ENCODE results near the gene ARL8B. TPM values are rescaled to one million over a fixed set of nuclear protein-coding genes. Genes with fewer than 3 reads are reported as not detected.

The ARL8B gene
- total and polyA plus RNA-seq, 2 donors (not counting 1 experiment from before 2014, with no cell fraction given): 74.8 to 98.4 TPM

DNA sequence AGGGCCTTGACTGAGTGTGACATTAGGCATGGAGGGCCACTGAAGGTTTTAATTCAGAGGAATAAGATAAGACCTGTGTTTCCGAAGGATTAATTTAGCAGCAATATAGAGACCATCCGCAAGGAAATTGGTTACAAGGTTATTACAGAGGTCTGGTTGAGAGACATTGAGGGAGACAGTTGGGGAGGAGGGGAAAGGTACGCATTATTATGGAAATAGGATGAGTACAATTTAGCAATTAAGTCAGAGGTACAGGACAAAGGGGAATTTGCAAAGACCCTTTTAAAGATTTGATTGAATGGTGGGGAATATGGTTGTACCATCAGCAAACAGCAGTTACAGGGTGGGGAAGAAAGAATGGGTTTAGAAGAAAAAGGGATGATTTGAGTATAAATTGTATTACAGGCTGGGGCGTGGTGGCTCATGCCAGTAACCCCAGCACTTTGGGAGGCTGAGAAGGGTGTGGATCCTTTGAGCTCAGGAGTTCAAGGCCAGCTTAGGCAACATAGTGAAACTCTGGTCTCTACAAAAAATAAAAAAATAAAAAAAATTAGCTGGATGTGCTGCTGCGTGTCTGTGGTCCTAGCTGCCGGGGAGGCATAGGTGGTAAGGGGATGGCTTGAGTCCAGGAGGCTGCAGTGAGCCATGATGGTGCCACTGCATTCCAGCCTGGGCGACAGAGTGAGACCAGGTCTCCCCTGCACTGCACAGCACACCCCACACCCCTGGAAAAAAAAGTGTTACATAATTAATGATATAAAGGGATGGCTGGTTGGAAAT is 11.3 kb downstream of the ARL8B start:
- no peak for TF ChIP-seq EZH2 (IDR thresholded peaks at IDR 0.05; ENCODE audit: low read length, missing control alignments)
- TF ChIP-seq, protein P1, sequence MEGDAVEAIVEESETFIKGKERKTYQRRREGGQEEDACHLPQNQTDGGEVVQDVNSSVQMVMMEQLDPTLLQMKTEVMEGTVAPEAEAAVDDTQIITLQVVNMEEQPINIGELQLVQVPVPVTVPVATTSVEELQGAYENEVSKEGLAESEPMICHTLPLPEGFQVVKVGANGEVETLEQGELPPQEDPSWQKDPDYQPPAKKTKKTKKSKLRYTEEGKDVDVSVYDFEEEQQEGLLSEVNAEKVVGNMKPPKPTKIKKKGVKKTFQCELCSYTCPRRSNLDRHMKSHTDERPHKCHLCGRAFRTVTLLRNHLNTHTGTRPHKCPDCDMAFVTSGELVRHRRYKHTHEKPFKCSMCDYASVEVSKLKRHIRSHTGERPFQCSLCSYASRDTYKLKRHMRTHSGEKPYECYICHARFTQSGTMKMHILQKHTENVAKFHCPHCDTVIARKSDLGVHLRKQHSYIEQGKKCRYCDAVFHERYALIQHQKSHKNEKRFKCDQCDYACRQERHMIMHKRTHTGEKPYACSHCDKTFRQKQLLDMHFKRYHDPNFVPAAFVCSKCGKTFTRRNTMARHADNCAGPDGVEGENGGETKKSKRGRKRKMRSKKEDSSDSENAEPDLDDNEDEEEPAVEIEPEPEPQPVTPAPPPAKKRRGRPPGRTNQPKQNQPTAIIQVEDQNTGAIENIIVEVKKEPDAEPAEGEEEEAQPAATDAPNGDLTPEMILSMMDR (conservative IDR thresholded peaks at IDR 0.05 in 1 of 2, IDR thresholded peaks at IDR 0.05 in 1 of 2; ENCODE audit: low read depth in 1 of 2, low read length in 2 of 2): no peak
- Histone ChIP-seq H3K9ac (ENCODE audit: insufficient read depth, low read length) (no peak overlapping the region), H3K4me1 (ENCODE audit: control insufficient read depth, extremely low read depth, insufficient read depth, low read length) (peaks cover 6% of the 10 kb centered on the region), H3K4me2 (ENCODE audit: extremely low read depth, insufficient read depth, low read length) (no peak overlapping the region), H2AFZ (ENCODE audit: low read length) (no peak overlapping the region), H3K4me3 (replicated peaks in 1 of 4; ENCODE audit: control extremely low read depth in 1 of 4, insufficient read depth in 1 of 4, low read depth in 3 of 4, low read length in 4 of 4) (no peak overlapping the region), H3K27ac (ENCODE audit: insufficient read depth, low read length) (no peak overlapping the region), H3K36me3 (ENCODE audit: control insufficient read depth, insufficient read depth, low read length) (no peaks in the 10 kb centered on the region), H4K20me1 (ENCODE audit: control insufficient read depth, extremely low read depth, insufficient read depth, low read length) (peaks cover 2% of the 10 kb centered on the region), H3K27me3 (ENCODE audit: control insufficient read depth, insufficient read depth, low read length) (no peaks in the 10 kb centered on the region), H3K79me2 (ENCODE audit: control insufficient read depth, insufficient read depth, low read length) (peaks cover 85% of the 10 kb centered on the region), H3K9me3 (ENCODE audit: control insufficient read depth, insufficient read depth, low read depth, low read length) (no peaks in the 10 kb centered on the region)
- DNase-seq (ENCODE audit: low read depth in 2 of 2): no peak

DNA sequence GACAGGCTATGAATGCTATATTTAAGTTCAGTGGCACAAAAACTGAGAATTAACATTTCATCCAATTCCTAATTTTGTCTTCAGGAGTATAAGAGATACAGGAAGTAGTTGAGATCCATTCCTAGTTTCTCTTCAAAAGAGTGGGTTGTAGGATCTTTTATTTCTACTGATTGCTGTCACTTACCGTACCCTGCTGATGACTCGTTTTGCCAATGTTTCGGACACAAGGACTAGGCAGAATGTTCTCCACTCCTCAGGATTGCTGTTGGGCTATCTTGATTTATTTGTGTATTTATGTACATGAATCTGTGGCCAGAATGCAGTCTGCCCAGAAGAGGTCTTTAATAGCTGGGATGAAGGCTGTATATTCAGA is 11.9 kb downstream of the ARL8B start:
- no peaks in the 10 kb centered on the region for H3K9me3 ChIP-seq (ENCODE audit: control insufficient read depth, insufficient read depth, low read depth, low read length)
- no peak overlapping the region for H3K27ac ChIP-seq (ENCODE audit: insufficient read depth, low read length)
- no peak overlapping the region for H3K4me3 ChIP-seq (replicated peaks in 1 of 4; ENCODE audit: control extremely low read depth in 1 of 4, insufficient read depth in 1 of 4, low read depth in 3 of 4, low read length in 4 of 4)
- H2AFZ ChIP-seq (ENCODE audit: low read length): no peak overlapping the region
- no peaks in the 10 kb centered on the region for H3K36me3 ChIP-seq (ENCODE audit: control insufficient read depth, insufficient read depth, low read length)
- peaks cover 86% of the 10 kb centered on the region for H3K79me2 ChIP-seq (ENCODE audit: control insufficient read depth, insufficient read depth, low read length)
- TF ChIP-seq, protein P1 (conservative IDR thresholded peaks at IDR 0.05 in 1 of 2, IDR thresholded peaks at IDR 0.05 in 1 of 2; ENCODE audit: low read depth in 1 of 2, low read length in 2 of 2): no peak
- TF ChIP-seq EZH2 (IDR thresholded peaks at IDR 0.05; ENCODE audit: low read length, missing control alignments): no peak
- no peaks in the 10 kb centered on the region for H3K27me3 ChIP-seq (ENCODE audit: control insufficient read depth, insufficient read depth, low read length)
- no peak overlapping the region for H3K9ac ChIP-seq (ENCODE audit: insufficient read depth, low read length)
- no peak for DNase-seq (ENCODE audit: low read depth in 2 of 2)
- H3K4me1 ChIP-seq (ENCODE audit: control insufficient read depth, extremely low read depth, insufficient read depth, low read length): peaks cover 11% of the 10 kb centered on the region
- H3K4me2 ChIP-seq (ENCODE audit: extremely low read depth, insufficient read depth, low read length): no peak overlapping the region
- peaks cover 6% of the 10 kb centered on the region for H4K20me1 ChIP-seq (ENCODE audit: control insufficient read depth, extremely low read depth, insufficient read depth, low read length)

DNA sequence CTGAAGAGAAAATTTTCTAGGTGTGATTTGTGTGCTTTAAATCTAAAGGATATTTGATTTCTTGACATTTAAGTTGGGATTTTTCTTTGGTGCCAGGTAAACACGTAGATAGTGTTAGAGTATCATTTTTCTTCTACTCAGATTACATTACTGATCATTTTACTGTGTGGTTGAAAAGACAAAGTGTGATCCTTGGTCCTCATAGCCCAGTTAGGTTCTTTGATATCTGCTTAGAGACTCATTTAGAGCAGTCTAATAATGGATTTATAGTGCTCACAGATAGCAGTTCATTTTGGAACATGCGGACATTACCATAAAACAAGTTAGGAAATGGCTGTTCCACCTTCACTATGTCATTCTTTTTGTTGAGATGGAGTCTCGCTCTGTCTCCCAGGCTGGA is 12.4 kb downstream of the ARL8B start:
- Histone ChIP-seq H3K9ac (ENCODE audit: insufficient read depth, low read length) (no peak overlapping the region), H4K20me1 (ENCODE audit: control insufficient read depth, extremely low read depth, insufficient read depth, low read length) (peaks cover 8% of the 10 kb centered on the region), H3K4me1 (ENCODE audit: control insufficient read depth, extremely low read depth, insufficient read depth, low read length) (peaks cover 16% of the 10 kb centered on the region), H3K79me2 (ENCODE audit: control insufficient read depth, insufficient read depth, low read length) (peaks cover 85% of the 10 kb centered on the region), H3K27ac (ENCODE audit: insufficient read depth, low read length) (no peak overlapping the region), H3K9me3 (ENCODE audit: control insufficient read depth, insufficient read depth, low read depth, low read length) (no peaks in the 10 kb centered on the region), H2AFZ (ENCODE audit: low read length) (no peak overlapping the region), H3K27me3 (ENCODE audit: control insufficient read depth, insufficient read depth, low read length) (no peaks in the 10 kb centered on the region), H3K4me3 (replicated peaks in 1 of 4; ENCODE audit: control extremely low read depth in 1 of 4, insufficient read depth in 1 of 4, low read depth in 3 of 4, low read length in 4 of 4) (no peak overlapping the region), H3K36me3 (ENCODE audit: control insufficient read depth, insufficient read depth, low read length) (no peaks in the 10 kb centered on the region), H3K4me2 (ENCODE audit: extremely low read depth, insufficient read depth, low read length) (no peak overlapping the region)
- no peak for DNase-seq (ENCODE audit: low read depth in 2 of 2)
- TF ChIP-seq EZH2 (IDR thresholded peaks at IDR 0.05; ENCODE audit: low read length, missing control alignments): no peak
- TF ChIP-seq, protein P1 (conservative IDR thresholded peaks at IDR 0.05 in 1 of 2, IDR thresholded peaks at IDR 0.05 in 1 of 2; ENCODE audit: low read depth in 1 of 2, low read length in 2 of 2): no peak

Measured in fibroblast of lung (primary cell).